ENCODE results near the gene CSTB.

CSTB gene

DNA sequence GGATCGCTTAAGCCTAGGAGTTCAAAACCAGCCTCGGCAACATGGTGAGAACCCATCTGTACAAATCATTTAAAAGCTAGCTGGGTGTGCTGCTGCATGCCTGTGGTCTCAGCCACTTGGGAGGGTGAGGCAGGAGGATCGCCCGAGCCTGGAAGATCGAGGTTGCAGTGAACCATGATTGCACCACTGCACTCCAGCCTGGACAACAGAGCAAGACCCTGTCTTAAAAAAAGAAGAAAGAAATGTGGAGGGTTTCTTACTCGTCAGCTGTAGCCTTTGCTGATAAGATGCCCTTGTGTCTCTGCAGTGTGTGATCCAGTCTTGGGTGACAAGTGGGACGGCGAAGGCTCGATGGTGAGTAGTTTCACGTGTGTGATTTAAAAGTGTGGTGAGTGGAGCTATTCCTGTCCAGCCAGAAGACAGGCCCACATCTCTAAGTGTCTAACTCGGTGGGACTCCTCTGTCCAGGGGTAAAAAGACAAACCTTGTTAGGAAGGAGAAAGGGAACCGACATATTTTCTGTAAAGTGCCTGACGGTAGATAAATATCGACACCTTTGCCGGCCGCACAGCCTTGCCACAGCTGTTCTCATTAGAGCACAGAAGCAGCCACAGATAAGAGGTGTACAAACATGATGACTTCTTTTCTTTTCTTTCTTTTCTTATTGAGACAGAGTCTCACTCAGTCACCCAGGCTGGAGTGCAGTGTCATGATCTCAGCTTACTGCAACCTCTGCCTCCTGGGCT is 30.2 kb downstream of the CSTB start:
- DNase-seq = no peak

DNA sequence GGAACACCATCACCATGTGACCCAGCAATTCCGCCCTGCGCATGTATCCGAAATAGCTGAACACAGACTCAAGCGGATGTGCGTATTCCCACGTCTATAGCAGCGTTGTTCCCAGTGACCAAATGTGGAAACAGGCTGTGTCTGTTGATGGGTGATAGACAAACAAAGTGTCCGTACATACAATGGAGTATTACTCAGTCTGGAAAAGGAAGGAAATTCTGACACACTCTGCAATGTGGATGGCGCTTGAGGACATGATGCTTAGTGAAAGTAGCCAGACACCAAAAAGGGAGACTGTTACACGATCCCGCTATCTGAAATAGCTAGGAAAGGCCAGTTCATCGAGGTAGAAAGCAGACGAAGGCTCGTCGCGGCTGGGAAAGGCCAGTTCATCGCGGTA is 31.4 kb downstream of the CSTB start:
- DNase-seq = no peak

DNA sequence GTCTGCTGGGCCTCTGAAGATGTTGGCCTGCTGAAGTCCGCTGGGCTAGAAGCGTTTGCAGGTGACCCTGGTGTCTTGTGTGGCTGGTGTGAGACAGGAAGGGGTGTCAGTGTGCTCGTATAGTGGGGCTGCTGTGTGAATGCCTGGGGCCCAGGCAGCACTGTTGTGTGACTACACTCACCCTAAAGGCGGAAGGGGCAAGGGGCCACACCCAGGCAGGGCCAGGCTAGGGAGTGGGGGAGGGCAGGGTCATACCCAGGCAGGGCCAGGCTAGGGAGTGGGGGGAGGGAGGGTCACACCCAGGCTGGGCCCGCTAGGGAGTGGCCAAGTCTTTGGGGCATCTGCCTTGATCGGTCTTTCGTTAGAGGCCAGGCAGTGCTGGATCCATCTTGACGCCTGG is 32.2 kb downstream of the CSTB start:
- DNase-seq = no peak

DNA sequence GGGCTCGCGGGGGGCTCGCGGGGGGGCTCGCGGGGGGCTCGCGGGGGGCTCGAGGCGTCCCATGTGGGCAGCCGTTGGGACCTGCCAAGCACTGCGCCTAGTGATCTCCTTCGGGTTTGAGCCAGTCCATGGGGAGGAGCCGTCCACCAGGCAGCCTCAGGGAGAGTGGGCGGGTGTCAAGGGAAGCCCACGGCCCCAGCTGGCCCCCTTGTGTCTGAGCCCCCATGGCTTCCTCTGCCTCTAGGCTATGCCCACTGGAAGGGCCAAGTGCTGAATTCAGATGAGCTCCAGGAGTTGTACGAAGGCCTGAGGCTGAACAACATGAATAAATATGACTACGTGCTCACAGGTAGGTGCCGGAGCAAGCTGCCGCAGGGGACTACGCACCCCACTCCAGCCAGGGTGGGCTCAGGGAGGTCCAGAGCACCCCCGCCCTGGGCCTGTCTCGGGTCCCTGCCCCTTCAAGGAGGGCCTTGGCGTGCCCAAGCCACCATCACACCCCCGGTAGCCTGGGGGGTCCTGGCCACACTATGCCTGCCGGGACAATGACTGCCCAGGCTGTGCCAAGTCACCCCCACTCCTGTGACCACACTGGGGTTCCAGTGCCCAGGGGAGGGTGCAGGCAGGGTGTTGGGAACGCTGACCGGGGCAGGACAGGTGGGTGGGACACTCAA is 34.5 kb downstream of the CSTB start:
- DNase-seq = no peak

DNA sequence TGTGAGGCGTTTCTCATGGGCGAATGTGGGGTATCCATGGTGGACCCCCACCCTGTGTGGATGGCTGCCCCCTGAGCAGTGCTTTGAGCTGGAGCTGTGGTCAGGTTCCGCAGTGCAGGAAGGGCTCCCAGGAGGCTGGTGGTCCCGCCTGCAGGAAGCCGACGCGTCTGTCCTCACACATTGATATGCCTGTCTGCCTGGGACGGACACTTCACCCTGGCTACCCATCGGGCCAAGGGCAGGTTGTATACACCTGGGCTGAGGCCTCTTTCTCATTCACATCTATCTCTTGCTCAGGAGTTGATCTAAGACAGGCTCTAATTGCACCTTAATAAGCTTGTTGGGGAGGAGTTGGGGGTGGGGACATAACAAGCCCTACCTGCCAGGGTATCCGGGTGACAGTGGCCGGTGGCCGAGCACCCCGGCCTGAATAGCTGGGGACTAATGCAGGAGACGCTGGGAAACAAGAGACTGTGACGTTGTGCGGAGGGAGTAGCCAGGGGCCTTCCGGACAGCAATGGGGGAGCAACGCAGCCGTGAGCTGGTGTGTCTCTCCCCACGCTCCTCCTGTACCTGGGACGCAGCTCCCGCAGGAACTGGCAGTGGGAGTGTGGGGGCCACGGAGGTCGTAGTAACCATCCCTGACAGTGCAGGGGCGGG is 35.5 kb downstream of the CSTB start:
- DNase-seq = no peak

DNA sequence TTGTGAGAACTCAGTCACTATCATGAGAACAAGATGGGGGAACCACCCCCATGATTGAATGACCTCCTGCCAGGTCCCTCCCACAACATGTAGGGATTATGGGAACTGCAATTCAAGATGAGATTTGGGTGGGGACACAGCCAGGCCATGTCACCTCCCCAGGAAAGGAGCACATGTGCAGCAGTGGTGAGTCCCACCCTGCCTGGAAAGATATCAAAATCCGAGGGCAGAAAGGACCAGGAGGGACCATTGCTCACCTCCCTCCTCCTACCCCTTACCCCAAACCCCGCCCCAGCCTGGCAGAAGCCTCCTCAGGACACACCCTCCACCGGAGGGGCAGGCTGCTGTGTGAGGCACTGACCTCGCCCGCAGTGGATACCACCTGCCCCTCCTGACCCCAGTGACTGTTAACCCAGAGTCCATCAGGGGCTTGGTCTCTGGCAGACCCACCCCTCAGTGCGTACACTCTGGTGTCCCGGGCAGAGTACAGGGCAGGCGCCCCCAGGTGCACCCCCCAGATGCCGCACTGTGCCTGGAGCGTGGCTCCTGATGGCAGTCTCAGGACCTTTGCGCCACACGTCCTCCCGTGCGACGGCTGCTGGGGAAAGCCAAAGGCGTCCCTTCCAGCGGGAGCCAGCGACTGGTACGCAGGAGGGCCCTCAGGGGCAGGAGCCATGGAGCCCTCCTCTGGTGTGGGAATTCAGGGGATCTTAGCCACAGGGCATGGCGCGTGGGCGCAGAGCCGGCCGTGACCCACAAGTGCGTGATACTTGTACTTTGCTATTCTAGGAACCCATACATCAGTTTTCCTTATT is 36.3 kb downstream of the CSTB start:
- no peak for DNase-seq

DNA sequence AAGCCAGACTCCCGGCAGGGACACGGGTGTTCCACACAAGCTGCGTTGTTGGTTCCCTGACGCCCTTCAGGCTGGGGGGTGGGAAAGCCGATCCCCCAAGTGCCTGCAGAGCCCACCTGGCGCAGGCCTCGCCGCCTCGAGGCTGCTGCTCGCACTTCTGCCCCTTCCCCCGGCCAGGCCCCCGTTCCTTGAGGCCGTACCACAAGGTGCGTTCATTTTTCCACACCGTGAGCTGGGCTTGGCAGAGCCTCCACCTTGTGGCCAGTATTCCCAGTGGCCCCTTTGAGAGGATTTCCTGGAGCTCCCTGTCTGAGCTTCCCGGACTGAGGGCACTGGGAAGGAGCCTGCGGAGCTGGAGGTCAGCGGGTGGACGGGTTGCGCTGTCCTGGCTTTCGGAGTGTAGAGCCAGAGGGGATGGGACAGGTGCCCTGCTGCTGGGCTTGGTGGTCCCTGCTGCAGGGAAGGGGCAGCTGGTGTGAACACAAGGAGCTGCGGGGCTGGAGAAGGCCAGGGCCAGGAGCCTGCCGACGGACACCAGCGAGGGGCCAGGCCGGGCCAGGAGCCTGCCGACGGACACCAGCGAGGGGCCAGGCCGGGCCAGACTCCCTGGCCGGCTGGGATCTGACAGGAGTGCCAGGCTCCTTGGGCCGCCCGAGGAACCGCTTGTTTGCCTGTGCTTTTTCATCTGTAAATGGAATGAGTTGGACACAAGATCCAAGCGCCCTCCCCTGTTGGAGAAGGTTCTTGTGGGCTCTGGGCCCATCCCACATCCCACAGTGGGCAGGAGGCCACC is 38.8 kb downstream of the CSTB start:
- no peak for DNase-seq

DNA sequence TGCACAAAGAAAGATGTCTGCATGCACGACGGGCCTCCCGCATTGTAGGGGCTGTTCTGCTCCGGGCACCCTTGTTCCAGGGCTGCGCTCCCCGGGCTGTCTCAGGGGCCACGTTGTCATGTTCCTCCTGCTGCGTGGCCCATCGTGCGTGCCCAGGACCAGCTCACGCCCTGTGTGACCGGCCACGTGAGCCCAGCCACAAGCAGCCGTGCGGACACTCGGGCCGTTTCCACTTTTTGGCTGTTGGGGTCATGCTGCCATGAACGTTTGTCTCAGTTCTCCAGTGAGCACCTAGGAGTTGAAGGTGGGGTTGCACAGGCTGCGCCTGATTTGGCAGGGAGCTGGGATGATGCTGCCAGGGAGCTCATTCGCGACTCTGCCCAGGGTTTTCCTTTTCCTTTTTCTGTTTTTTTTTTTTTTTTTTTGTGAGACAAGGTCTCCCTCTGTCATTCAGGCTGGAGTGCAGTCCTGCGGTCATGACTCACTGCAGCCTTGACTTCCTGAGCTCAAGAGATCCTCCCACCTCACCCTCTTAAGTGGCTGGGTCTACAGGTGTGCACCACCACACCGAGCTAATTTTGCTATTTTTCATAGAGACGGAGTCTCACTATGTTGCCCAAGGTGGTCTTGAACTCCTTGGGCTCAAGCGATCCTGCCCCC is 39.8 kb downstream of the CSTB start:
- DNase-seq = no peak

DNA sequence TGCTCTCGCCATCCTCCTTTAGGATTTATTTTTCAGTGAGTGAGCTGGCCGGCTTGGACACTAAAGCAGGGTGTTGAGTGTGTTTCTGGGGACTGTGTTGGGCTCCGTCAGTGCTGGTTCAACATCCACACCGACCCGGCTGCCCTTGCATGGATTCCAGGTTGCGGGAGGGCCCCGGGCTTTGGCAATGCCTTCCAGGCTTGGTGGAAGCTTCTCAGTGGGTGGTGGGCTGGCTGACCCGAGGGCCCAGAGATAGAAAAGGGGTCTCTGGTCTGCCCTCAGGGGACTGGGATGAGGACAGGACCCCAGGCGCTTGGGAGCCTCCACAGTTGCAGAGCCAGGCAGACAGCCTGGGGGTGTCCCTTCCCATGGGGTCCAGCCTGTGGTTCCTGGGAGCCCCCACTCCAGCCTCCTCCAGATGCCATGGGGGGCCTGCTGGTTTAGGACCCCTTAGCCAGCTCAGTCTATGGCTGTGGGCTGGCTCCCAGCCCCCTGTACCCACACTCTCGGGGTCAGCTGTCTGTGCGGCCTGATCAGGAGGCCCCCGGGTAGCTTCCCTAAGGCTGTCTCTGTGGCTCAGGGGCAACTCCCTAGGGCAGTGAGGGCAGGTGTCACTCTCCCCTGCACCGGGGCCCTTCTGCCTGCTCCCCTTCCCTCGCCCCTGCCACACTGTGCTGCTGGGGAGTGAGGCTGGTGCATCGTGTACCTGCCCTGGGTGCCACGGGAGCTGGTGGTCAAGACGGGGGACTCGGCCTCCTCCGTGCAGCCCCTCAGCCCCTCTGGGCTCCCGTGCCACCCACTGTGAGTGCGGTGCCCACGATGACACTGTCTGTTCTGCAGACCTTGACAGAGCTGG is 40.6 kb downstream of the CSTB start:
- no peak for DNase-seq

DNA sequence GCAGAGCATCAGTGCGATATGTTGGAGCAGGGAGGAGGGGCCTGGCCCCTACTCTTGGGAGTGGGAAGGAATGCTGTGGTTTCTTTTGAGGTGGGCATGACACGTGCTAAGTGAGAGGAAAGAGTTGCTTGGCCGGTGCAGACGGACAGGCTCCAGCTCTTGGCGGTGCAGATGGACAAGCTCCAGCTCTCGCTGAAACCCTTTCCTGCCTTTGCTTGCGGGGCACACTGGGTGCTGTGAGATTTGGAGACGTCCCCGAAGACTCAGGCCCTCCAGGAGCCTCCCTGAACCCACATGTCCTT is 41.2 kb downstream of the CSTB start:
- DNase-seq = no peak

DNA sequence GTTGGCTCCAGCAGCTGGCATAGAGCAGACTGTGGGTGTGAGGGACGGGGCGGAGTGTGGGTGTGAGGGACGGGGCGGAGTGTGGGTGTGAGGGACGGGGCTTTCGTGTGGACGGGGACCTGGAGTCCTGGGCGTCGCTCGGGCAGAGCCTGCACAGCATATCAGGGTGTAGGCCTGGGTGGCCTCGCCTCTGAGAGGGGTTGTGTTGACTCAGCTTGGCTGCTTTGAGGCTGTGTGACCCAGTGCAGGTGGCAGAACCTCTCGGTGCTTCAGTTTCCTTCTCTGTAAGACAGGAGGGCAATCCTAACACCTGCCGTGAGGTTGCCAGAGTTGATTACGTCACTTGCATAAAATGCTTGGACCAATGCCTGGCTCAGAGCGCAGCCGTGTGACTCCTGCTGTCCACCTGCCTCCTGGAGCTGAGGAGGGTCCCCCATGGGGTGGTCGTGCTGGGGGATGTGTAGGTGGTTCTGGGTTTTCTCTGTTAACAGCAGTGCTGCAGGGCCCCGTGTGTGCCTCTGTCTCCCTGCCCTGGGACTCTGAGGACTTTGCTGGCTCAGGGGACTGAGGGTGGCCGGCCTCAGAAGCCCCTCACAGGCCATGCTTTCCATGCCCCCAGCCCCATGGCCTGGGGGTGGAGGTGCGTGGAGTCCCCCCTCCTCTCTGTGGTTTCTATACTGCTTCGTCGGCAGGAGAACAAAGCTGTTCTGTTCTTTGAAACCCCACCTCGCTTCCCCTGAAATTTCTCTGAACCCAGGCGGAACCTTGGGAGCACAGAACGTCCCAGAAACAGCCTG is 41.8 kb downstream of the CSTB start:
- DNase-seq = no peak

DNA sequence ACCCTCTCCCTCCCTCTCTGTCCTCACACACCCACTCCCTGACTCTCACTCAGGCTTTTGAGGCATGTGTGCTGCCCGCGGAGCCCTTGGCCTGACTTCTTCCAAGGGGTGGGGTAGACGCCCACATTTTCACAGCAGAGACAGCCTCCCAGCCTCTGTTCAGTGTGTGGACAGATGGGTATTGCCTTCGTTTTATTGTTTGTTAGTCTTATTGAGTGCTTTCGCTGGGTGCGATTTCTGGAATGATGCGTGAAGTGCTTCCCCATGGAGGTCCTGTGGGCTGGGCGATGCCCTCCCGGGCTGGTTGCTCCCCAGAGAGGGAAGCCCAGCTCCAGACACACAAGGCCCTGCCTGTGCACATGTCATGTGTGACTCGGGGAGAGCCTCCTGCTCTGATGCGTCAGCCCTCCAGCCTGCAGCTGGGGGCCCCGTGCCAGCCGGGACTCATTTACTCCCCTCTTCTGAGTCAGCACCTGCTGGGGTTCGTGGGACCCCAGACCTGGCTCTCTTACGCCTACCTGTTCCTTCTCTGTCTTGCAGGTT is 42.5 kb downstream of the CSTB start:
- DNase-seq = no peak

DNA sequence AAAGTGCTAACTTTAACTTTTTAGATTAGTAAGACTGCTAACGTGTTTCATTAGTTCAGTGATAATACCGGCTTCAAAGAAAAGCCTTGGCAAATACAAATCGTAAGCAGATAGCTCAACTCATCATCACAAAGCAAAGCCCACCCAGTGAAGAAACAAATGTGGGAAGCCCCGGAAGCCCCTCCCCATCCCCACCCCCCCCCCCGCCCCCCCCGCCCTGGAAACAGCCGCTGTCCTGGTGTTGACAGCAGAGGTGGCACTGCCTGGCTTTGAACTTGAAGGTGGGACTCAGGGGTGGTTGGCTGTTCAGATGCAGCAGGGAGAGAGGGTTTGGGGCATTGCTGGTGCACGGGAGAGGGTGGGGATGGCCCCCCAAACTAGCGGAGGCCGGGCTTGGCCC is 43.0 kb downstream of the CSTB start:
- no peak for DNase-seq

DNA sequence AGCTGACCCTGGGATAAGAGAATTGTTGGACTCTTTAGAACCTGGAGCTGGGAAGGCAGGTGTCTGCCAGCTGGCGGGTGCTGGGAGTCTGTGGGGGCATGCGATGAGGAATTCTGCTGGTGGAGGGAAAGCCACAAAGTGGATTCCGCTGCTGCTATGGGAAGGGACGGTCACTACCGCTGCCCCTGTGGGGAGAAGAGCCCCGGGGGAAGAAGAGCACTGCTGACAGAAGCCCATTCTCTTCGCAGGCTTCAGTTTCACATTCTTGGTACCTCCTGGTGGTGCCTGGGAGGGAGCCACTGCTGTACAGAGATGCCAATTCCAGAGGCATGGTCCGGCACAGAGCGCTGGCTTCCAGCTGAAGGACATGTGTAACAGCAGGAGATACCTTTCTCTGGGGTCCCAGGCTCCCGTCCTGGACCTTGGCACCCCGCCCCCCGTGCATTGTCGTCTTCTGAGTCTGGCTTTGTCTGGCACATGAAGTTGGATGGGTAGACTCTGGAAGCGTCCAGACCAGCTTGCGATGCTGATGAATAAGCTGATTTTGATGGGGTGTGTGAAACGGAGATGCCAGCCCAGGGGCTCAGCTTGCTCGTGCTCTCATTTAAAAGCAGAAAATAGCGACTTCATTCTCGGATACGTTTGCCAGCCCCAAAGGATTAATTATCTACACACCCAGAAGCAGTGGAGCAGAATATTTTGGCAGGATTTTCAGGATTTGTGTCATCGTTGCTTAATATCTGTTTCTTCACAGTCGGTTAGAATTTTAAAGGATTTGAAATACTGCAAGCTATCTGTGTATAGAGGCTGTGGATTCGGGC is 44.0 kb downstream of the CSTB start:
- no peak for DNase-seq

DNA sequence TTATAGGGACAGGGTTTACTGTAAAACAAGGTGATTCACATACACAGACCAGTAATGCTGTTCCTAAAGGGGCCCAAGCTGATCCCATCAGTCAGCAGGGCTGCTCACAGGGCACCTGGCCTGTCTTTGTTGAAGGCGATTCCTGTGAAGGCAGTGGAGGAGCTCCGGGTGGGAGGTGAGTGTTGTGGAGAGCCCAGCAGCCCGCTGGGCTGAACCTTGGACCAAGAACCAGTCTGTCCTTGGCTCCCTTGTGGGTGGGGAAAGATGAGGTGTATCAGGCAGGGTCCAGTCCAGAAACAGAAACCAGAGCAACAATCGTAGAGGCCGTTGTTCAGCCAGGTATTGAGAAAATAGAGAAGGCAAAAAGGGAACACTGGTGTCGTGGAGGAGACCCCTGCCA is 44.6 kb downstream of the CSTB start:
- no peak for DNase-seq

DNA sequence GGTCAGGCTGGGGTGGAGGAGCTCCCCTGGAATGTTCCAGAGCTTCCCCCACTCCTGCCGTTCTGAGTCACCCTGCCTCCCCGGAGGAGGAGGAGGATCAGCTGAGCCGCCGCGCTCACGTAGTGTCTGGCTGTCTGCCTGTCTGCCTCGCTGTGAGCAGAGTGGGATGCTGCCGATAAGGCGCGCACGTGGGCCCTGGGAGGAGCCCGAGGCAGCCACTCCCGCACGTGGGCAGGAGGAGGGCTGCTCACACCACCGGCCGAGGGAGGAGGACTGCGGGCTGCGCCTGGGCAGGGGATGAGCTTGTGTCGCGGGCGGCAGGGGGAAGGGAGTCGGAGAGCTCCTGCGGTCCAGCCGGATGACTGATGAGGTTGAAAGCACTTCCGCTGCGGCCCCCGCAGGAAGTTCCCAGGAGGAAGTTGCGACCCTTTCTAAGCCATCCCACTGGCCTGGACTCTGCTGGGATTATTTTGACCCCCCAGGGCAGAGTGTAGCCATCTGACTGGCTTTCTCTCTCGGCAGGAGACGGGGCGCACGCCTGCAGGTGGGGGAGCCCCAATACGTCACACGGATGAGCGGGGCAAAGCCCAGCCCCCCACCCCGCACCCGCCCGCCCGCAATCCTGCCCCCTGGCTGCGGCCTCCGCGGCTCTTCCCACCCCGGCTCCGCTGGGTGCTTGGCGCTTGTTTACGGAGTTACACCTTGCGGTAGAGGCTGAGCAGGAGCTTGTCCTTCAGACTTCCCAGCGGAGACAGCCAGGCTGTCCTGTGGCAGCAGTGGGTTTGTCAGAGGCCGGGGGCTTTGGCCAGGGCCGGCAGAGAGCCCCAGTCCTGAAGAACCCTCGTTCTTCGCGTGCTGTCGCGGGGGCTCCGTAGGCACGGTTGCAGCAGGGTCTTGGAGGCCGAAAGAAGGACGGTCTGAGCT is 47.4 kb downstream of the CSTB start:
- peak; percentile 61 for DNase-seq

DNA sequence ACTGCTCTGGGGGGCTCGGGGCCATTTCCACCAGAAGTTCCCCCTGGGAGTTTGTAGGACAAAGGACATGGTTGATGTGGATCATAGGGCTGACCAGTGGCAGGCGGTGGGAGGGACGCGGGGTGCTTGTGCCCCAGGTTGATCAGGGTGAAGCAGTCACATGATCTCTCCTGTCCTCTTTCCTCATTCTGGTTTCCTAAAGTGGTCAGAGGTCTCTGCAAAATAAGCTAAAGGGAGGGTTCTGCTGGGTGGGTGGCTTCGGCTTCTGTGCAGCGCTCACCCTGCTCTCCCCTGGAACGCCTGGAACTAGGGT is 48.0 kb downstream of the CSTB start:
- no peak for DNase-seq

DNA sequence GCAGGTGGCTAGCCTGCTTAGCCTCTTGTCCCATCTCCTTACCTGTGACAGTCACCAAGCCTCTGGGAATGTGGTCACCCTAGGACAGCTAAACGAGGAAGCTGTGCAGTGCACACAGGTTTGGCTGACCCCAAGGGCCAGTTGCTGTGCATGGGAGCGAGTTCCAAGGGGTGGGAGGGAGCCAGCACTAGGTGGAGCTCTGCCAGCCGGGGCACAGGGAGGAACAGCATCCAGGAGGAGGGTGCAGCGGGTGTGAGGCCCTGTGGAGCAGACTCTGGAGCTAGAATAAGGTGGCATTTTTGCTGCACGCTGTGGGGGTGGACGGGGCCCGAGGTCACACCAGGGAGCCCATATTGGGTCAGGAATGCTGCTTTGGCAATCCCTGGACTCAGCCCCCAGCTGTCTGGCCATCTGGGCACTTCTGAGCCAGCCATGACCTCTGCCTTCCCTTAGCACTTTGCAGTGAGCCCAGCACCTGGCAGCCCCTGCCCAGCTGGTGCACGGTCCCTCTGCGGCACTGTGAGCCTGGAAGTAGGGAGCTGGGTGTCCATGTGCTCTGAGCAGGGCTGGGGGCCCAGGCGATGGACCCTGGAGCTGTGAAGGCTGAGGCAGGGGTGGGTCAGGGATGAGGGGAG is 48.5 kb downstream of the CSTB start:
- DNase-seq = no peak

Measured in DMS79 treated with DMSO at 0.1 percent for 48 hours (cell line).